Measurements from ENCODE around the gene POU2F1. TPM values are rescaled to one million over a fixed set of nuclear protein-coding genes. Genes with fewer than 3 reads are reported as not detected.

The POU2F1 gene
- polyA plus RNA-seq, 1 donor (not counting 4 experiments of a cell fraction or from before 2014, with no cell fraction given): 3.2 TPM

DNA sequence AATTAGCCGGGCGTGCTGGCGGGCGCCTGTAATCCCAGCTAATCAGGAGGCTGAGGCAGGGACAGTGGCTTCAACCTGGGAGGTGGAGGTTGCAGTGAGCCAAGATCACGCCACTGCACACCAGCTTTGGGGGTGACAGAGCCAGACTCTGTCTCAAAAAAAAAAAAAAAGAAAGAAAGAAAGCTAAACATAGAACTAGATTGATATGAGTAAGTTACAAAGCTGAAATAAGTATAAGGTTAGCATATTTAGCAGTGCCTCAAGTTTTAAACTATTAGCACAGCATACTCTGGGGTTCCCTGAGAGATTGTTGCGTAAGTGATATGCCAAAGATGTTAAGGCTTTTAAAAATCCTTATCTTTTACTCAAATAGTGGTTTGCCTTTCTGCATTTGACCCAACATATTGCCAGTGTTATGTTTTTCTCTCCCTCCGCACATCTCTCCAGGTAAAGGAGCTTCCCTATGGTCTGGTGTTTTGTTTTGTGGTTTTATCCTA is 171.6 kb downstream of the POU2F1 start:
- no peak overlapping the region for H3K27ac ChIP-seq (ENCODE audit: control insufficient read depth, insufficient read depth, low read length)
- no peaks in the 10 kb centered on the region for H3K4me1 ChIP-seq (ENCODE audit: control insufficient read depth, extremely low read depth, insufficient read depth, low read length)
- H2AFZ ChIP-seq (ENCODE audit: control insufficient read depth, low read length): no peak overlapping the region
- no peak overlapping the region for H3K9ac ChIP-seq (ENCODE audit: control insufficient read depth, extremely low read depth, insufficient read depth, low read length)
- dilution Hi-C loops (cut with MboI; ENCODE audit: extremely low pct_ligation_motif_present, low sequenced_read_pairs): no loop called here
- H3K9me3 ChIP-seq (ENCODE audit: control insufficient read depth, low read depth, low read length): no peaks in the 10 kb centered on the region
- TF ChIP-seq, protein P1, sequence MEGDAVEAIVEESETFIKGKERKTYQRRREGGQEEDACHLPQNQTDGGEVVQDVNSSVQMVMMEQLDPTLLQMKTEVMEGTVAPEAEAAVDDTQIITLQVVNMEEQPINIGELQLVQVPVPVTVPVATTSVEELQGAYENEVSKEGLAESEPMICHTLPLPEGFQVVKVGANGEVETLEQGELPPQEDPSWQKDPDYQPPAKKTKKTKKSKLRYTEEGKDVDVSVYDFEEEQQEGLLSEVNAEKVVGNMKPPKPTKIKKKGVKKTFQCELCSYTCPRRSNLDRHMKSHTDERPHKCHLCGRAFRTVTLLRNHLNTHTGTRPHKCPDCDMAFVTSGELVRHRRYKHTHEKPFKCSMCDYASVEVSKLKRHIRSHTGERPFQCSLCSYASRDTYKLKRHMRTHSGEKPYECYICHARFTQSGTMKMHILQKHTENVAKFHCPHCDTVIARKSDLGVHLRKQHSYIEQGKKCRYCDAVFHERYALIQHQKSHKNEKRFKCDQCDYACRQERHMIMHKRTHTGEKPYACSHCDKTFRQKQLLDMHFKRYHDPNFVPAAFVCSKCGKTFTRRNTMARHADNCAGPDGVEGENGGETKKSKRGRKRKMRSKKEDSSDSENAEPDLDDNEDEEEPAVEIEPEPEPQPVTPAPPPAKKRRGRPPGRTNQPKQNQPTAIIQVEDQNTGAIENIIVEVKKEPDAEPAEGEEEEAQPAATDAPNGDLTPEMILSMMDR (optimal IDR thresholded peaks at IDR 0.05 in 1 of 3, IDR thresholded peaks at IDR 0.05 in 1 of 3, conservative IDR thresholded peaks at IDR 0.05 in 1 of 3; ENCODE audit: extremely low read depth in 1 of 3, insufficient read depth in 2 of 3, low read length in 3 of 3): no peak
- H3K4me2 ChIP-seq (ENCODE audit: control insufficient read depth, extremely low read depth, insufficient read depth, low read depth, low read length): no peak overlapping the region
- H3K9me1 ChIP-seq (ENCODE audit: control insufficient read depth, extremely low read depth, insufficient read depth, low read length): no peaks in the 10 kb centered on the region
- FAIRE-seq: no peak
- no peaks in the 10 kb centered on the region for H3K79me2 ChIP-seq (ENCODE audit: control insufficient read depth, insufficient read depth, low read length)
- DNase-seq (ENCODE audit: low read depth, low spot score): no peak
- H3K27me3 ChIP-seq (ENCODE audit: control insufficient read depth, extremely low read depth, insufficient read depth, low read length): no peaks in the 10 kb centered on the region
- no peaks in the 10 kb centered on the region for H4K20me1 ChIP-seq (ENCODE audit: control insufficient read depth, extremely low read depth, insufficient read depth, low read length)
- peaks cover 0 to 2% of the 10 kb centered on the region in 2 experiments for H3K36me3 ChIP-seq (ENCODE audit: control insufficient read depth in 2 of 2, extremely low read depth in 1 of 2, insufficient read depth in 2 of 2, low read length in 2 of 2)
- no peak overlapping the region for H3K4me3 ChIP-seq (ENCODE audit: control insufficient read depth in 2 of 3, extremely low read depth in 1 of 3, insufficient read depth in 2 of 3, low read depth in 1 of 3, low read length in 3 of 3)

GRCh38 chr1:167400359-167400953 is 179.8 kb downstream of the POU2F1 start:
- dilution Hi-C loops (cut with MboI; ENCODE audit: extremely low pct_ligation_motif_present, low sequenced_read_pairs): no loop called here

More at GRCh38 chr1:167400359-167400953, 179.8 kb downstream of the POU2F1 start:
- Histone ChIP-seq H3K4me3 (ENCODE audit: control insufficient read depth in 2 of 3, extremely low read depth in 1 of 3, insufficient read depth in 2 of 3, low read depth in 1 of 3, low read length in 3 of 3) (no peak overlapping the region), H3K9me1 (ENCODE audit: control insufficient read depth, extremely low read depth, insufficient read depth, low read length) (no peaks in the 10 kb centered on the region), H2AFZ (ENCODE audit: control insufficient read depth, low read length) (no peak overlapping the region), H3K4me1 (ENCODE audit: control insufficient read depth, extremely low read depth, insufficient read depth, low read length) (no peaks in the 10 kb centered on the region), H3K4me2 (ENCODE audit: control insufficient read depth, extremely low read depth, insufficient read depth, low read depth, low read length) (no peak overlapping the region), H3K27me3 (ENCODE audit: control insufficient read depth, extremely low read depth, insufficient read depth, low read length) (no peaks in the 10 kb centered on the region), H3K9me3 (ENCODE audit: control insufficient read depth, low read depth, low read length) (no peaks in the 10 kb centered on the region), H3K79me2 (ENCODE audit: control insufficient read depth, insufficient read depth, low read length) (no peaks in the 10 kb centered on the region), H4K20me1 (ENCODE audit: control insufficient read depth, extremely low read depth, insufficient read depth, low read length) (no peaks in the 10 kb centered on the region), H3K9ac (ENCODE audit: control insufficient read depth, extremely low read depth, insufficient read depth, low read length) (no peak overlapping the region), H3K36me3 (ENCODE audit: control insufficient read depth in 2 of 2, extremely low read depth in 1 of 2, insufficient read depth in 2 of 2, low read length in 2 of 2) (no peaks in the 10 kb centered on the region), H3K27ac (ENCODE audit: control insufficient read depth, insufficient read depth, low read length) (no peak overlapping the region)
- TF ChIP-seq, protein P1 (optimal IDR thresholded peaks at IDR 0.05 in 1 of 3, IDR thresholded peaks at IDR 0.05 in 1 of 3, conservative IDR thresholded peaks at IDR 0.05 in 1 of 3; ENCODE audit: extremely low read depth in 1 of 3, insufficient read depth in 2 of 3, low read length in 3 of 3): no peak
- TF ChIP-seq EZH2 (IDR thresholded peaks at IDR 0.05; ENCODE audit: low read length): no peak
- FAIRE-seq: no peak
- no peak for DNase-seq (ENCODE audit: low read depth, low spot score)
